Measurements from ENCODE around the gene C1QL2.

The C1QL2 gene

DNA sequence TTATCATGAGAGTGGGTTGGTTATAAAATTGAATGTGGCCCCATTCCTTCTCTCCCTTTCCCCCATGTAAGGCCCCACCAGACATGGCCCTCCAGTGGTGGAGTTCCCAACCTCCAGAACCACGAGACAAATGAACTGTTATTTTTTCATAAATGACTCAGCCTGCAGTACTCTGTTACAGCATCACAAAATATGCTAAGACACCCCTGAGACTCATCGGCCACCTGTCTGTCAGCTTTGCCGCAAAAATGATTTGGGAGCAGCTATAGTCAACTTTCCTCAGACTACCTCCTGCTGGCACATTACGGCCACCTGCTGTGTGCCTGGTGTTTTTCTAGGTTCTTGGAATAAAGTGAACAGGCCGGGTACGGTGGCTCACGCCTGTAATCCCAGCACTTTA is 21.4 kb upstream of the C1QL2 start:
- DNase-seq (ENCODE audit: low read depth in 1 of 2, low spot score in 1 of 2), result no peak

DNA sequence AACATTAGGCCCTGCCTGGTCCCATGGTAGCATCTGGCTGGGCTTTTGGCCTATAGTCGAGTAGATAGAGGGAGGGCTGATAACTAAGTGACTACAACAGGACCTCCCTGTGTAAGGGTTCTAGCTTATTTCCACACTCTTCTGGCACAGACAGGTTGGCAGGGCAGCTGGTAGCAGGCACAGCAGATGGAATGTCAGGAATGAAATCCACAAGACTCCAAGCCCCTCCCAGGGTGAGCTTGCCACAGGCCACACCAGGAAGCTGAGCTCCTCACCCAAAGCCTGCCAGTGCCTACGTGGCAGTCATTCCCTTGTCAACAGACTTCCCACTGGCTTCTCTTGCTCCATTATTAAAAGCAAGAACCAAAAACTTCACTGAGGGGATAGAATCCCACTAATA is 20.7 kb upstream of the C1QL2 start:
- no peak for DNase-seq (ENCODE audit: low read depth in 1 of 2, low spot score in 1 of 2)

DNA sequence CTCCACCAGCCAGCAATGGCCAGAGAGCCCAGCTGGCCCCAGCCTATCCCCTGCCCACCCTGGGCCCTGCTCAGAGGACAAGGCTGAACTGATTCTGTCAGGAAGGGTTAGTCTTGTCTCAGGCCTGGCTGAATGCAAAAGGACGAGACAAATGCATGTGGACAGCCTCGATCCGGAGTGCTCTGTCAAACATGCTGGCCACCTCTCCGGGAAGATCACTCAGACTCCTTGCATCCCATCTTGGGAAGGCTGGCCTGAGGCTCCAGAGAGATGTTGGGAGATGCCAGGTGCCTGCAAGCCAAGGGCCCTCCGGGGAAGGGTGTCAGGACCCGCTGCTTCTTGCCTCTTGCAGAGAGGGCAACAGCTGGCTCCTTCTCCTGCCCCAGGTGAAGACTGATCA is 20.2 kb upstream of the C1QL2 start:
- DNase-seq (ENCODE audit: low read depth in 1 of 2, low spot score in 1 of 2), result no peak

DNA sequence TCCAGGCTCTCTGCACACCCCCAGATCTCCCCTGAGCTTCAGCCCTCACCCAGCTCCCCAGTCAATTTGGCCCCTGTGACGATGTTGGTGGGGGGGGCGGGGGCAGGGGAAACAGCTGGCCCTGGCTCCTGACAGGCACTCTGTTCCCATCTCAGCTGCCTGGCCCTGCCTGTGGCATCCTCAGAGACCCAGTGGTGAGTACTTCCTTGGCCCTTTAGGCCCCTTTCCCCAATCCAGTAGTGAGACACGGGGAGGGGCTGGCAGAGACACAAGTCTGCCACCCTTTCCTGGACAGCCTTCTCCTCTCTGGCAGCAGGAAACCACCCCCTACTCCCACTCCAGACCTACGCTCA is 19.3 kb upstream of the C1QL2 start:
- DNase-seq (ENCODE audit: low read depth in 1 of 2, low spot score in 1 of 2), result no peak

DNA sequence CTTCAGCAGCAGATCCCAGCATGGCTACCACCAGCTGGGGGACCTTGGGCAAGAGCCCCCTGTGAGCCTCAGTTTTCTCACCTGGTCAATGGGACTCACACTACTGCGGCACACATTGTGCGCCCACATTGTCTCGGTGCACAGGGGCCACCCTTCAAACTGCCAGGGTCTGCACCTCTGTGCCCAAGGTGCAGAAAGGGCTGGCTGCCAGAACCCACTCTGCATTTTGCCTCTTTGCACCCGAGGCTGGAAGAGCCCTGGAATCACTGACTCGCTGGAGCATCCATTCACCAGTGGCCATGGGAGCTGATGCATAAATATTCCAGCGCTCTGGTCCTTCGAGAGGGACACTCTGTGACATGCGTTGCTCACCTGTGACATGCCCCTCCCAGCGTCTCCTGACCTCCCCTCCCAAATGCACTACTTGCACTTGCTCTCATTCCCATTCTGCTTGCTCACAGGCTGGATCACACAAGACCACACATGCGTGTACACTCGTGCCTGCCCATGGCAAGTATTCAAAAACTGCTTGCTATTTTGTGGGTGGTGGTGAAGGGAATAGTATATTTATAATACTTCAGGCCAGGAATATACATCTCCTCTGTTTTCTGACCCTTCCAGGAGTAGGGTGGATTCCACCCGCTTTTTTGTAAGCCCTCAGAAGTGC is 18.8 kb upstream of the C1QL2 start:
- no peak for DNase-seq (ENCODE audit: low read depth in 1 of 2, low spot score in 1 of 2)

DNA sequence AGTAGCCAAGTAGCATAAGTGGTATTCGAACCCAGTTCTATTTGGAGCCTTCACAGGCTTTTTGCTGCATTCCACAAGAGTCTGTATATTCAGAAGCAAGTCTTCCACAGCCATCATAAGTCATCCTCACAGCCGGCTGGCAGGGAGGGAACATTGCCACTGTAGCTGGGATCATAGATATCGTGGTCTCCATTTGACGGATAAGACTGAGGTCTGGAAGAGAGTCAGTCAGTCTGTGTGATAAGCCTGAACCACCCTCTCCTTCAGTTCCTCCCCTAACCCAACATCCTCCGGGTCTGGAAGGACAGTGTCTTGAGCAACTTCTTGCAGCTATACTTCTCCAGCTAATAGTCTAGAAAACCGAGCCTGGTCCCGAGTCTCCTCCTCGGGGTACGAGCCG is 17.0 kb upstream of the C1QL2 start:
- DNase-seq (ENCODE audit: low read depth in 1 of 2, low spot score in 1 of 2), result no peak

DNA sequence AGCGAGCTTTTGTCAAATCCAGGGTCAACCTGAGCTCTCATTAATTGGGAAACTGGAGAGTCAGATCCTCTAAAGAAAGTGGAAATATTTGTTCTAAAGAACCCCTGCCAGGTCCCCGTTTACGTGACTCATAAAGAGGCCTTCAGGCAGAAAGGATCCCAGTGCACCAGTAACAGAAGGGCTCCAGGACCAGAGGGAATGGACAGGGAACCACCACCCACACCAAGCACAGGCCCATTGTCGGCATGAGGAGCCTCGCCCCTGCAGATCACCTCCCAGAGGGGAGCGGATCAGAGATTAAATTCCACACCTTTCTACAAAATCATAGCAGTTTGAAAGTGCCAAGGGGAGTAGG is 16.4 kb upstream of the C1QL2 start:
- no peak for DNase-seq (ENCODE audit: low read depth in 1 of 2, low spot score in 1 of 2)

DNA sequence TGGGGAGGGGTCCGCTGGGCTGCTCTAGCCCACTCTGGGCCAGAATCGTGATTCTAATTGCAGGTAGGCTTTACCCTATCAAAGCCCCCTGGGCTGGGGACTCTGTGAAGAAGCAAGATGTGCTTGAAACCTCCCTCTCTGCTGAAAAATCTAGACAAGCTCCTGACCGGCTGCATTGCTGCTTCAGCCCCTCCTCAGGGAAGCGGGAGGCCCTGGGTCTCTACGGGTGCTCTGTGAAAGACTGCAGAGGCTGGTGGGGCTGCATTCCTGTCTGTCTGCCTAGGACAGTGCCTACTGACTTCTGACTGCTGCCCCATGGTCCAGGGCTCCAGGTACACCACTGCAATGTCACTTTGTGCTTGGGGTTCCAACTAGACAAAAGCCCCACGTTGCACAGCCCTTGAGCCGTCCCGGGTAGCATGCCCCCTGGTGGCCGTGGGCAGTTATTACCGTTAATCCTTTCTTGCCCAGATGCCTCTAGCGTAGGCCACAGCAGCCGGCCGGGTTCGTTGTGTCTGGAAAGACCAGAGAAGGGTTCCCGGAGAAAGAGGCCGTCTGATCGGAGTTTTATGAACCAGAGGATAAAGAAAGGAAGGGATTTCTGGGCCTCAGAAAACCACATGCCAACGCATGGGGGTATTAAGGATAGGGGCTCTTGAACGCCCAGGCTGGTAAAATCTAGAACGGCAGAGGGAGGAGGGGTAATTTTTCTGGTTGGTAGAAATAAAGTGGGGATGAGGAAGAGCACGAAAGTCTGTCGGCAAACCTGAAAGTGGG is 15.9 kb upstream of the C1QL2 start:
- DNase-seq (ENCODE audit: low read depth in 1 of 2, low spot score in 1 of 2), result peak; percentile 41 to 43

DNA sequence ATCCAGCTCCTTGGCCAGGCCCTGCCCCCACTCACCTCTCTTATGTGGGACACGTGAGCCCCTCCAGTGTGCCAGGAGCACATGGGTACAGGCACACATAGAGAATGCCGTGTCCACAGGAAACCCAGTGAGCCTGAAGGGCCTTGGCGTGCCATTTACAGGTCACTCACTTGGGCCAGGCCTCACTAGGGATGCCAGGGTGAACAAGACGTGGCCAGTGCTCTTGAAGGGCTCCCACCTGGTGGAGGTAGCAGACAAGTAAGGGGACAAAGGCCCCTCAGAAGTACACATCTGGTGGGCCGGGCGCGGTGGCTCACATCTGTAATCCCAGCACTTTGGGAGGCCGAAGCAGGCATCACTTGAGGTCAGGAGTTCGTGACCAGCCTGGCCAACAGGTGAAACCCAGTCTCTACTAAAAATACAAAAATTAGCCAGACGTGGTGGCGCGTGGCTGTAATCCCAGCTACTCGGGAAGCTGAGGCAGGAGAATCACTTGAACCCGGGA is 15.1 kb upstream of the C1QL2 start:
- DNase-seq (ENCODE audit: low read depth in 1 of 2, low spot score in 1 of 2), result no peak

DNA sequence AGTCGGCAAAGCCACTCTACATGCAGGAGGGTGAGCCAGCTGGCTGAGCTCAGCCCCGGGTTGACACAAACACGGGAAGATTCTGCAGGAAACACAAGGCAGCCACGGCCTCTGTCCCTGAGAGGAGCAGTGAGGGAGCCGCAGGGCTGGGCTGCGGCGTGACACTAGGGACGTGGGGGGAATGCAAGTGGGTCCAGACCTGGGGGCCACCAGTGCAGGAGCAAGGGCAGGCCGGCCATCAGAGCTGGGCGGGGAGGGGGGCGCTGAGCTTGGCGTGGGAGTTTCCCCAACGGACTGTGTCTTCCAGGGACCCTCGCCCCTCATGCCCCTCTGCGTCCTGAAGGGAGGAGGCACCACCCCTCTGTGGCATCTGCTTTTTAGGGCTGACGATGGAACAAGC is 12.0 kb upstream of the C1QL2 start:
- DNase-seq (ENCODE audit: low read depth in 1 of 2, low spot score in 1 of 2), result no peak

DNA sequence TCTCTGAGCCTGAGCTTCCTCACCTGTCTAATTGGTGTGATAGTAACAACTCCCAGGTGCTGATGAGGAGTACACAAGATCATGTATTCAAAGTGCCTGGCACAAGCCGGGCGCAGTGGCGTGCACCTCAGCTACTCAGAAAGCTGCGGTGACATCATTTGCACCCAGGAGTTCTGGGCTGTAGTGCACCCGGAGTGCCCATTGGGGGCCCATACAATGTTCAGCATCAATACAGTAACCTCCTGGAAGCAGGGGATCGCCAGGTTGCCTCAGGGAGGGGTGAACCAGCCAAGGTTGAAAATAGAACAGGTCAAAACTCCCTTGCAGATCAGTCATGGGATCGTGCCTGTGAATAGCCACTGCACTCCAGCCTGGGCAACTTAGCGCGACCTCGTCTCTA is 11.2 kb upstream of the C1QL2 start:
- no peak for DNase-seq (ENCODE audit: low read depth in 1 of 2, low spot score in 1 of 2)

DNA sequence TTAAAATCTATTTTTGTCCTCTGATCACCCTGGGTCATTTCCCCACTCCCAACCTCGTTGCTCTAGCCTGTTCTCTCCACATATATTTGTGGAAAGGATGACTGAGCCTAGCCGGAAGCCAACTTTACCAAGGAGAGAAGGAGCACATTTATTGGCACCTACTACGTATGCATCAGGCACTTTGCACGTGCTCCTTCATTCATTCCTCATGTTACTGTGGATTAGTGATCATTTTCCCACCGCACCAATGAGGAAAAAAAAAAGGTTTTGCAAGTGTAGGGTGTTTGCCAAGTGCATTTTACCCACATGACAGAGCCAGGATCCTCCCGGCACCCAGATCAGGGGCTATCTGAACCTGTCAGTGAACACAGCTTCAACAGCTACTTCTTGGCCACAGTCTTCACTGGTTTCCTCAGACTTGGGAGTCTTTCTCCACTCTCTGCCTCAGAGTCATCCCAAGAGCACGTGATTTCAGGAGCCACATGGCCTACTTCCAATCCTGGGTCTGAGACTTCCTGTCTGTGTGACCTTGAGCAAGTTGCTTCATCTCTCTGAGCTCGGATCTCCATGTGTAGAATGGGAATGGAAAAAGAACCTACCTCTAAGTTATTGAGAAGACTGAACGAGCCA is 1.9 kb upstream of the C1QL2 start:
- no peak for DNase-seq (ENCODE audit: low read depth in 1 of 2, low spot score in 1 of 2)

DNA sequence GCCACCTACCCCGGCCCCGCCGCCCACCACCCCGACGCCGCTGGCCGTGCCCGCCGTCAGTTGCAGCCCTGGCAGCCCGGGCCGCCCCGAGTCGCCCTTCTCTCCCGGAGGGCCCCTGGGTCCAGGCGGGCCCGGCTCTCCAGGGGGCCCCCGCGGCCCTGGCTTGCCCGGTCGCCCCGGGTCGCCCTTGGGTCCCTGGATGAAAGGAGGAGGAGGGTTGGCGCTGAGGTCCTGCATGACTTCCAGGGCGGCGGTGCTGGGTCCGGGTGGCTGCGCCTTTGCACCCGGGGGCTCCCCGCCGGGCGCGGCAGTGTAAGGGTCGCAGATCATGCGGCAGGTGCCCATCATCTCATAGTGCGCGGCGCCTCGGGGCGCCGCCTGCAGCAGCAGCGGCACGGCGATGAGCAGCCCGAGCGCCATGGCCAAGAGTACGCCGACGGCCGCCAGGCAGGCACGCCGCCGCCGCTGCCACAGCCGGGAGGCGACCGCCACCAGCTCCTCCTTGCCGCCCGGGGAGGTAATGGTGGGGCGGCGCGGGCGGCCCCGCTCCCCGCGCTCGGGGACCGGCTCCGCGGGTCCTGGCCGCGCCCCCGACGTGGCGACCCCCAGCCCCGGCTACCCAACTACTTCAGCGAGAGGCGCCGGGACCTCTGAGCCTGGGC is 570 bp downstream of the C1QL2 start:
- no peak for DNase-seq (ENCODE audit: low read depth in 1 of 2, low spot score in 1 of 2)

DNA sequence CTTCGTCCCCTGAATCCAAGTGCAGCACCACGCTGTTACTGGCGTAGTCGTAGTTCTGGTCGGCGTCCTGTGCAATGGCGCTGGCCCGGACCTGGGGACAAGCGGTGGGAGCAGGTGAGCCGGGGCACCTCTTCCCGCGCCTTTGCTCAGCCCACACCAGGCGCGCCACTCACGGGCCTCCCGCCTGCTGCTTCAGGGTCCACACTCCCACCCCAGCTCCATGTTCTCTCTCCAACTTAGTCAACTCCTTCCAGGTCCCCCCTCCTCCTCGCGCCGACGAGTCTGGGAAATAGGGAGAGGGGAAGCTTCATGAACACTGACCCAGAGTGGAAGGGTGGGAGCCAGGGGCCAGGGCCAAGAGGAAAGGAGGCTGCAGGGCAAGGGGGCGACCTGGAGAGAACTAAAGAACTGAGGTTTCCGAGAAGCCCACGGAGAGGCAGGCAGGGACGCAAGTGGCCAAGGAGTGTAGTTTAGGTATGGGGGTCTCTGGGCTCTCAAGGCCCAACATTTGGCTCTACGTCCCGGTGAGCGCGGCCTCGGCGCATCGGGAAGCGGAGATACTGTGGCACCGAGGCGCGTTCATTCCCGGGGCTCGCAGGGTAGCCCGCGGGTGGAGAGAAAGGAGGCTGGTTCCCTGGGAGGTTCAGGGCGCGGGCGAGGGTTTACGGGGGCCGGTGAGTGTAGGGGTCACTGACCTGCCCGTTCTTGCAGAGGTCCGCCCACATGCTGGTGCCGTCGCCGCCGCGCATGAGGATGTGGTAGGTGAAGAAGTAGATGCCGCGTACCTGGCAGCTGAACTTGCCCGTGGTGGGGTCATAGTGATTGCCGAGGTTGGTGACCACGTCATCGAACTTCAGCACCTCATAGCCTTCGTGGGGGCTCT is 1.4 kb downstream of the C1QL2 start:
- no peak for DNase-seq (ENCODE audit: low read depth in 1 of 2, low spot score in 1 of 2)

DNA sequence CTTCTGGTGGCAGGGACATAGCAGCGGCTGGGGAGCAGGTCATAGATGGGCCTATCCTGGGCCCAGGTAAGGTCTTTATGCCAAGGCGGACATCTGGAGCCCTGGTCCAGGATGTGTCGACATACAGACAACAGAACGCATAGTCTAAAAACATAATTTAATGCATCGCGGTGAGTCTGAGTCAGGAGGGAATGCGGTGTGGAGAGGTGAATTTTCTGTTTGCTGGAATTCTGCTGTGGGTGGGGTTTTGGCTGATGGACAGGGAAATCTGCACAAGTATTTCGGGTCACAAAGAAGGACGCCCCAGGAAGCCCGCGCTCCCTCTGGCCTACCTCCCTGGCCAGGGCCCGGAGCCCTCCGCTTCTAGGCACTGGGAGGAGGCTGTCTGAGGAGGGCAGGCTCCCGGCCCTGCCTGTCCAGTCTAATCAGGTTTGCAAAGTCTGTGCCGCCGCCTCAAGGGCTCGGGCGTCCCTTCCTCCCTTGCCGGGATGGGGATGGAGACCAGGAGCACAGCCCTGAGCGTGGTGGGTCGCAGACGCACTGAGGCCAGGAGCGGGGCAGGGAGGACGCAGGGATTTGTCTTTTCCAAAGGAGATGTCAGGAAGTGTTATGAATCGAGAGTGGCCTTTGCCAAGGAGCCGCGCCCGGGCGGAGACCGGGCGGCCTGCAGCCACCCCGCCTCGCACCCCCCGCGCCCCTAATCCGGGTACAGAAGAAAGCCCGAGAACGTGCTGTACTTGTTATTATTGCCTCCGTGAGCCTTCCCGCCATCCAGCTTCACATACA is 2.3 kb downstream of the C1QL2 start:
- no peak for DNase-seq (ENCODE audit: low read depth in 1 of 2, low spot score in 1 of 2)

DNA sequence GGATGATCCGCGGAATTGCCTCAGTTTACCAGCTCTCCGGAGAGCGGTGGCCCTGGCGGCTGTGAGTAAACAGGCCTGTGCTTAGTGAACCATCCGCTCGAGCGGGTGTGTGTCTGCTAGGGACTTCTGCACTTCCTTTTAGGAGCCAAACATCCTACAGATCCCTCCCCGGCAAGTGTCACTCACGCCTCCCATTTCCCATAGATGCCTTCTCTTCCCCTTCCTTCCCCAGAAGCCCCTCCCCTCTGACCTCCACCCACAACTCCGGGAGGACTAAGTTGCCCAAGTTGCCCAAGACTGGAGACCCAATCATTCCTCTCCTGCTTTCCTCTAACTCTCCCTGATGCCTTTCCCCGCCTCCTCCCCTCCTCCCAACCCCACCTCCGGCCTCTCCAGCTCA is 2.9 kb downstream of the C1QL2 start:
- no peak for DNase-seq (ENCODE audit: low read depth in 1 of 2, low spot score in 1 of 2)

DNA sequence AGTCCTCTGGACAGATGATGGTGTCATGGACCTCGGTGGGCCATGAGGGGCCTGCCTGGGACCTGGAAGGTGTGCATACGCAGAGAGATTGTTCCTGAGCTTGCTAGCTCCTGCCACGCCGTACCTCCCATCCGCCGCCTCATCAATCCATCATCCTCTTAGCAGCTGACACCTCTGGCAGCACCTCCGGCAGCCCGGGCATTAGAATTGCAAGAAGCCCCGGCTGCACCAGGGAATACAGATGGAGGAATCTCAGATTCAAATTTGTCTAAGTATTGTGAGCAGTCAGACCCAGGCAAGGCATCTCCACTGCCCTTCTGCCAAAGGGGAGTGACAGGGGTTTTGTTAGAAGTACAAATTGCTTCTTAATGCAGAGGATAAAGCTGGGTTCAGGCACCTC is 4.5 kb downstream of the C1QL2 start:
- DNase-seq (ENCODE audit: low read depth in 1 of 2, low spot score in 1 of 2), result no peak

DNA sequence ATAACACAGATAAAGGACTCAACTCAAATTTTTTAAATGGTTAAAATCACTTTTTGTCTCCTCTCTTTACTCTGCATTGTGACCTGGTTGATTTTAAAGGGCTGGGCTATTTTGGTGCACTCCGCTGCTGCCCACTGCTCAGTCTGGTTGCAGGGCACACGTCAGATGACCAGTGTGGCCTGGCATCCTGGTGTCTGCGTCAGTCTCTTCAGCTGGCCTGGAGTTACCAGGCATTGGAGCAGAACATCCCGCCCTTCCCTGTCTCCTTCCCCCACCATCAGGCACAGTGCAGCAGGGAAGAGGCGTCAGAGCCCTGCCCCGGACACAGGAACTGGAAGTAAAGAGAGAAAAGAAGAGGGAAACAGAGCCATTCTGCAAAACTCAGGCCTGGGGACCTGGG is 8.9 kb downstream of the C1QL2 start:
- no peak for DNase-seq (ENCODE audit: low read depth in 1 of 2, low spot score in 1 of 2)

DNA sequence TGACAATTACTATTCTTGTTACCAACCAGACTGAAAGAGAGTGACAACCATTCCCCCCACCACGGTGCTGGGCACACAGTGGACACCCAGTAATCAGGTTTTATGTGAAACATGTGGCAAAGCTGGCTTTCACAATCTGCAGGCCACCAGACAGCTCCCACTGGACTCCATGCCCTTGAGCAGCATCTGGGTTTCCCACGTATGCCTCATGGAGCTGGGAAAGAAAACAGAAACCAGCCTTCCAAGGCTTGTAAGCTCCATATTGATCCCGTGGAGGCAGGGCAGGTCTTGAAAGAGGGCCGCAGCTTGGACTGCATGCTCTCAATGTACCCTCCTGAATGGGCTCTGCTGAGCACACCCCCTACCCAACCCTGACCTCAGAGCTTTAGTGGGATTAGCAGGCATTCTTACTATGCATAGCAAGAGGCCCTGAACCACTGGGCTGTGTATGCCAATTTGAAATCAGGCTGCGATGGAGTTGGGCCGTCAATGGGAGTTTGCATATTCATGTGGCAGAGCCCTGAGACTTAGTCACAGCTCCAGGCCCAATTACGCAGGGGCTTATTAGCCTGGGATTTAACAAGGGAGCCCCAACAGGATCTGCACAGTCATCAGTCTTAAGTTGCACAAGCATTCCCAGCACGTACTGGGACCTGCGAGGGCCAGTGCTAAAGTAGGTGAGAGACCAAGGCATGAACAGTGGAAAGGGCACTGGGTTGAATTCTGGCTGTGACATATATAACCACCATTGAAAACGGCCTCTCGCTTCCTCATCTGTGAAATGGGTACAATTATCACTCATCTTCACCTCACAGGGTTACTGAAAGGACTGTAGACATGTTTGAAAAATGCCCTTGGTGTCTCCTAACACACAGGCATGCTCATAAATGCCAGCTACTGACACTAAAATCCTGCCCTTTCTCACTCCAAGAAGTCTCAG is 10.5 kb downstream of the C1QL2 start:
- DNase-seq (ENCODE audit: low read depth in 1 of 2, low spot score in 1 of 2), result no peak

Data from activated CD4-positive, alpha-beta T cell treated with anti-CD3 and anti-CD28 coated beads, Interleukin-2, amount 50 U/mL, for 24 hours (primary cell).